ENCODE results near the gene MLX.

The MLX gene
- 41.8 to 132 (median 85.9) reads per million in 18 experiments for total RNA-seq

DNA sequence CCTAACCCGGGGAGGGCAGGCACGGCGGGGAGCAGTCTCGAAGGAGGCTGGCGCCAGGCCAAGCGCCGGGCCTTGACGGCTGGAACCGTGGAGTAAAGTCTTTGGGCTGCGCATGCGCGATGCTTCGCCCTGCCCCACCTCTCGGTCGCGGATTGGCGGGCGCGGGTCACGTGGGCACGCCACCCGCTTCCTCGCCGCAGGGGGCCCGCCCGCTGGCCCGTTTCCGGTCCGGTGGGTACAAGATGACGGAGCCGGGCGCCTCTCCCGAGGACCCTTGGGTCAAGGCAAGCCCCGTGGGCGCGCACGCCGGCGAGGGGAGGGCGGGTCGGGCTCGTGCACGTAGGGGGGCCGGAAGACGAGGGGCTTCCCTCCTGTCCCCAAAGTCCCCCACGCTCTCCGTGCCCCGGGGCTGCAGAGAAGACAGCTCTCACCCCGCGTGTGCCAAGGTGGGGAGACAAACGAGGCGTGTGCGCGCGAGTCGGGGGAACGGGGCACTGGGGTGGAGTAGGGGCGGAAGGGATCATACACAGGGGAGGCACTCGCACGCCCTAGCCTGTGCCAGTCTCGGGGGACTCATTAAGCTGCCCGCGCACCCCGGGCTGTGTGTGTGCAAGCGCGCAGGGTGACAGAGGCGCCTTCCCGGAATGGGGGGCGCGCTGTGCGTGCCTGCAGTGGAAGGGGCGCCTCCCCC is at the start of gene MLX:
MLX (plus strand) TSS at position 218 of the 691 bp plus-strand sequence; CDS start at position 243, 25 bp downstream.
- DNase-seq: peak; percentile 96 to 97

DNA sequence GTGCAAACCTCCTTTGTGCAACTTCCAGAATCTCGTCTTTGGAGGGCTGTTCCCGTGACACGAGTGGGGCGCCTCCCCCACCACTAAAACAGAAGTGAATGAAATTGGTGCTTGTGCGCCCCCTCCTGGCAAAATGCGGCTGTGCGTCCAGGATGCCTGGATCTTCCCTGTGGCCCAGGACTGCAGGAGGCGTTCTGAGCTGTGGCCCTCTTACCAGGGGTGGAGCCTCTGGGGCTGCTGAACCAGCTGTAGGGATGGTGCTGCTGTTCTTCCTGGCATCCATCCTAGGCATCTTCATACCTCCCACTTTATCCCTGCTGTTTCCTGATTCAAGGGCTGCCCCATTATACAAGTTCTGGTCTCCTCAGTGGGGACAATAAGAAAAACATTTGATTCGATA is 49.4 kb upstream of the MLX start:
- DNase-seq: peak; percentile 96 to 97

DNA sequence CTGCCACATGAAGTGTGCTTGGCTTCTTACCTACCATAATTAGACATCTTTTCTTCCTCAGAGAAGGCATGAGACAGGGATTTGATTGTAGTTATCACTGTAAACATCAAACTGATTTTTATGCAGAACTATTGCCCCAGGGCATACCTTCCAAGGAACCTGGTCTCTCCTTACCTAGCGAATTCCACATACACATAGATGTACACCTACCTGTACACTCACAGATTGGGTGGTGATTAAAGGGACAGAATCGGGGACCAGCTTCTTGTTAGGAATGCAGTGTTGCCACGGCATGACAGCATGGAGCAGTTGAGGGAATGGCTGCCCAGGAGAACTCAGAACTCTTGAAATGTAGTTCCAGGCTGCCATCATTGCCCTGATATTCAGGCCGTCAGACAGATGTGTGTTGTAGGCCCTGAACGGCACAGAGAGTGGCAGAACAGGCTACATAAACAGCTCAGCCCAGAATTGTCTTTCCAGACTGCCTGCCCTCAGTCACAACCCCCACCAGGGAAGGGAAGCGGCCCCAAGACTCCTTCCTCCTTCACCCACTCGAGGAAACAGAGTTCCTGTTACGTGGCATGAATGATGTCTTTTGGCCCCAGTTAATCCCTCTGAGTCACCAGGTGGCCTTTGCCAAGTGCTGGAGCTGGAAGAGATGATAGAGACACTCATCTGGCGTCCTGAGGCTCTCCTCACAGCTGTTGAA is 48.7 kb upstream of the MLX start:
- peak; percentile 90 to 94 for DNase-seq

GRCh38 chr17:42518755-42519545 is 48.0 kb upstream of the MLX start:
- DNase-seq: no peak

DNA sequence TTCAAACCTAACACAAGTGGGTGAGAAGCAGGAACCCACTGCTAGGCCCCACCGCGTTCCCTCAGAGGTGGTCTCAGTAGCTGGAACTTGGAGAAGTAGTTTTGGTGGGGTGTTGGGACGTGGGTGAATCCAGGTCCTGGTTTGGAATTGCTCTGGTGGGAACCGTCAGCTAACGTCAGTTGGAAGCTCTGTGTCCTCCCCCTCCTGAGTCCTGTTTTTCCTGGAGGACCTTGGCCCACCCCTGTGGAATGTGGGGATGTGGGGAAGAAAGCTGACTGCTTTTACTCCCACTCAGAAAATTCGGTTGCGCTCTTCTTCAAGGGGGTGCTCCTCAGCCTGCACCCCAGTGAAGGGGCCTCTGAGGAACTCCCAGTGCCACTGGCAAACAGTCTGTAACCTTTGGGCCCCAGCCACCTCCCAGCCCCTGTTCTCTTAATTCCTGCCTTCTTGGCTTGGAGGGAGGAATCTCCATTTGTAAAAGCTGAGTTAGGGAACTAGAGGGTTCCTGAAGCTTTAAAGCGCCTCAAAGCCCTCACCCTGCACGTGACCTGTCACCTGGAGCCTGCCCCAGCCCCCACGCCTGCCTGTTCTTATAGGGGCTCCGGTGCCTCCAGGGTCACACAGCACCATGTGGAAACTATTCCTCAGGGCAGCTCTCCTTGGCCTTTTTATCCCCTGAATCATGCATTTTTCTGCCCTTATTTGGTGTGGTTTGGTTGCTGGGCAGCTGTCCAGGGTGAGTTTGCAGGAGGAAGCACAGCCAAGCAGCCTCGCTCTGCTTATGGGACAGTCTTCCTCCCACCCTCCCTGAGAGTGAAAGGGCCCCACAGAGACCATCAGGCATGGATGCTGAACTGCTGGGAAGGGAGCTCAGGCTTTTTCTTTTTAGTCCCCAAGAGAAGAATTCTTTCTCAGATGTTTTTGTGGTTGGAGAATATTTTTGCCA is 47.1 kb upstream of the MLX start:
- peak; percentile 54 to 69 for DNase-seq

GRCh38 chr17:42520540-42520951 is 46.4 kb upstream of the MLX start:
- DNase-seq: no peak

GRCh38 chr17:42521036-42521435 is 45.9 kb upstream of the MLX start:
- DNase-seq: no peak

DNA sequence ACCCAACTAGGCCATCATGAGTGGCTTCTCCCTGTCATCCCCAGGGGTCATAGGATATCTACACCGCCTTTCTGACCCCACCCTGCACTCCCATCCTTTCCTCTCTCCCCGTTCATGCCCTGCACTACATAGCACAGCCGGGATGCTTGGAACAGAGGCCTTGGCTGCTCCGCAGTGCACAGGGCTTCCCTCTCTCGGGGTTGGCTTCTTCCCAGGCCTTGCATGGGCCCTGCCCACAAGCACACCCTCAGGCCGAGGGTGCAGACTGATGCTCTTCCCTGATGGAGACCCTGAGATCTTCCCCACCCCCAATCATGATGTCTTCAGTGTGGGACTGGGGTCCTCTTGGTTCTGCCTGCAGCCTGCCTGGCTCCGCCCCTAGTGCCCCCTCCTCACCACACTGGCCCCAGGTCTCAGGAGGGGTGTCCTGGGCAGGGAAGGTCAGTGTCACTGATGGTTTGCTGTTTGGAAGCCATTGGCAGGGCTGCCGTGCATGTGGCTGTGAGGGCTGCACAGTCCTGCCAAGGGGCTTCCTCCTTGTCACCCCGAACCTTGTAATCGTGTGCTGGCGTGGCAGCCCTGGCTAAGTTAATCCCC is 45.1 kb upstream of the MLX start:
- DNase-seq: no peak

GRCh38 chr17:42522263-42522790 is 44.6 kb upstream of the MLX start:
- DNase-seq: no peak

GRCh38 chr17:42522798-42523278 is 44.1 kb upstream of the MLX start:
- DNase-seq: no peak

GRCh38 chr17:42525221-42525620 is 41.7 kb upstream of the MLX start:
- no peak for DNase-seq

DNA sequence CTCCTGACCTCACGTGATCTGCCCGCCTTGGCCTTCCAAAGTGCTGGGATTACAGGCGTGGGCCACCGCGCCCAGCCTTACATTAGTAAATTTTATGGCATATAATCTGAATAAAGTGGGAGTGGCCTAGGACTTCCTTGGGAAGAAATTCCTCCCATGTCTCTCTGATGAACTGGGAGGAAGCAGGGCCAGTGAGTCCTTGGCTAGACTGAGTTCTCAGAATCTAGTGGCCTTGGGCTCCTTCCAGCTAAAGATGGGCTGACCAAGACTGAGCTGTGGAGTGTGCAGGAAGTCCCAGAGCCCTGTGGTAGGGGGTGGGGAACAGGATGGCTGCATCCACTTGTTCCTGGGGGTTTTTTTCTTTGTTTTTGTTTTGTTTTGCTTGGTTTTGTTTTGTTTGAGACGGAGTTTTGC is 40.9 kb upstream of the MLX start:
- DNase-seq: no peak

DNA sequence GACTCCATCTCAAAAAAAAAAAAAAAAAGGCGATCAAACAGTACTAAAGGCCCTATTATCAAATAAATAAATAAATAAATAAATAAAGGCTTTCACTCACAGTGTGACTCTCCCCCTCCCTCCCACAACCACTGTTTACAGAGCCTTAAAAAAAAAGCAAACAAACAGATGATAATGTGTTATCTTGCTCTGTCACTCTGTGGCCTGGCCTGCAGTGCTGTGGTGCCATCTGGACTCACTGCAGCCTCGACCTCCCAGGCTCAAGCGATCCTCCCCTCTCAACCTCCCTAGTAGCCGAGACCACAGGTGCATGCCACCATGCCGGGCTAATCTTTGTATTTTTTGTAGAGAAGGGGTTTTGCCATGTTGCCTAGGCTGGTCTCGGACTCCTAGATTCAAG is 39.0 kb upstream of the MLX start:
- DNase-seq: no peak

DNA sequence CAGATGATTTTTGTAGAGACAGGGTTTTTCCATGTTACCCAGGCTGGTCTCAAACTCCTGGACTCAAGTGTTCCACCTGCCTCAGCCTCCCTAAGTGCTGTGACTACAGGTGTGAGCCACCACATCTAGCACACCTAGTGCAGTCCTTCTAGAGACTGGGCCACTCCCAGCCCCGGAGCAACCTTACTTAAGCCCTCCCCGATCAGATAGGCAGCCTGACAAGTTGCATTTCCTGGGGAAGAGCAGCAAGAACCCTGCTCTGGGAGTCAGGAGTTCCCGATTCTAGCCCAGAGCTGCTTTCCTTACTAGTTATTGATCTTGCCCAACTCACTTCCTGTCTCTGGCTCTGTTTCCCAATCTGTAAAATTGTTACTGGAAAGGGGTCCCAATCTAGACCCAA is 37.8 kb upstream of the MLX start:
- DNase-seq: peak; percentile 24 to 29

GRCh38 chr17:42530952-42531454 is 35.9 kb upstream of the MLX start:
- no peak for DNase-seq

DNA sequence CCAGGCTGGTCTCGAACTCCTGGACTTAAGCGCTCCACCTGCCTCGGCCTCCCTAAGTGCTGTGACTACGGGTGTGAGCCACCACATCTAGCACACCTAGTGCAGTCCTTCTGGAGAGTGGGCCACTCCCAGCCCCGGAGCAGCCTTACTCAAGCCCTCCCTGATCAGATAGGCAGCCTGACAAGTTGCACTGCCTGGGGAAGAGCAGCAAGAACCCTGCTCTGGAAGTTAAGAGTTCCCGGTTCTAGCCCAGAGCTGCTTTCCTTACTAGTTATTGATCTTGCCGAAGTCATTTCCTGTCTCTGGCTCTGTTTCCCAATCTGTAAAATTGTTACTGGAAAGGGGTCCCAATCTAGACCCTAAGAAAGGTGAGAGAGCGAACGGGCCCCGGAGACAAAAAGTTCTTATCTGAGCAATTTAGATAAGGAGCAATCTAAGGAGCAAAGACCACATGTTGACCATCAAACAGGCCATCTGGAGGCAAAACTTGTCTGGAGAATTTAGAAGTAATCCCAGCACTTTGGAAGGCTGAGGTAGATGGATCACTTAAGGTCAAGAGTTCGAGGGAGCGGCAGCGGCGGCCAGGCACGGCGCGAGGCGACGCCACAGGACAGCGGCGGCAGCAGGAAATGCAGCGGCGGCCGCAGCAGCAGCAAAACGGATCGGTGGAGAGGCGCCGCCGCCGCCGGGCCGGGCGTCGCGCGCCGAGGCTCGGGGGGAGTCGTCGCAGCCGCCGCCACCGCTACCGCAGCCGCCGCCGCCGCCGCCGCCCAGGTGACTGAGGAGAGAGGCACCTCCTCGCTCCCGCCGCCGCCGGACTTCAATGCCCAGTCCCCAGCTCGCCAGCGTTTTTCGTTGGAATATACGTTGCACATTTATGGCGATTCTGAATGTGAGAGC is 35.2 kb upstream of the MLX start:
- DNase-seq: peak; percentile 66 to 77

DNA sequence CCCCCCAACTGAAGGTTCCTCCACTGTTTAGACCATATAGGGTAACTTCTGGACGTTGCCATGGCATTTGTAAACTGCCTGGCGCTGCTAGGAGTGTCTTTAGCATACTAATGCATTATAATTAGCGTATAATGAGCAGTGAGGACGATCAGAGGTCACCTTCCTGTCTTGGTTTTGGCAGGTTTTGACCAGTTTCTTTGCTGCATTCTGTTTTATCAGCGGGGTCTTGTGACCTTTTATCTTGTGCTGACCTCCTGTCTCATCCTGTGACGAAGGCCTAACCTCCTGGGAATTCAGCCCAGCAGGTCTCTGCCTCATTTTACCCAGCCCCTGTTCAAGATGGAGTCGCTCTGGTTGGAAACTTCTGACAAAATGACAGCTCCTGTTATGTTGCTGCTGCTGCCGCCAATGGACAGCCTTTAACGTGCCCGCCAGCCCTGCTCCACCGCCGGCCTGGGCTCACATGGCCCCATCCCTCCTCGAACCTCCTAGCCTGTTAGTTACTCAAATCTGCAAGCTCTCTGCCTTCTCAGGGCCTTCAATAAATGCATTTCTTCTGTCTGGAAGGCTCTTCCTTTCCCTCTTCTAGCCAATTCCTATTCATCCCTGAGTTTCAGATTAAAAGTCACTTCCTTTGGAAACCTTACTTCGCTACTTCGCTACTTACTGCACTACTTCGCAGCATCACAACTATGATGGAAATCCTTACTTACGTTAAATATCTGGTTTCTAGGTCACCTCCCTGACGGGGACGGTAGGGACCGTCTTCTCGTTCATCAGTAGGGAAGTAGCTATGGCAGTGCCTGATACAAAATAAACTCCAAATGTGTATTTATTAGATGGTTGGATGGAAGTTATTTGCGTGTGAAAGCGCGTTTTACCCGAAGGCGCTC is 31.5 kb upstream of the MLX start:
- no peak for DNase-seq

- DNase-seq: peak; percentile 96 to 98
Observed at GRCh38 chr17:42536048-42536371, 30.9 kb upstream of the MLX start, which contains the start of gene NAGLU. Gene NAGLU, plus strand, starts transcription at chr17:42536241. Its CDS starts 32 bp downstream, at chr17:42536273.
